ENCODE results near the gene SCGB1A1.

SCGB1A1 gene

GRCh38 chr11:62398011-62398994 is 20.5 kb upstream of the SCGB1A1 start:
- no peak for DNase-seq (ENCODE audit: low read depth)
- TF ChIP-seq, protein P1, sequence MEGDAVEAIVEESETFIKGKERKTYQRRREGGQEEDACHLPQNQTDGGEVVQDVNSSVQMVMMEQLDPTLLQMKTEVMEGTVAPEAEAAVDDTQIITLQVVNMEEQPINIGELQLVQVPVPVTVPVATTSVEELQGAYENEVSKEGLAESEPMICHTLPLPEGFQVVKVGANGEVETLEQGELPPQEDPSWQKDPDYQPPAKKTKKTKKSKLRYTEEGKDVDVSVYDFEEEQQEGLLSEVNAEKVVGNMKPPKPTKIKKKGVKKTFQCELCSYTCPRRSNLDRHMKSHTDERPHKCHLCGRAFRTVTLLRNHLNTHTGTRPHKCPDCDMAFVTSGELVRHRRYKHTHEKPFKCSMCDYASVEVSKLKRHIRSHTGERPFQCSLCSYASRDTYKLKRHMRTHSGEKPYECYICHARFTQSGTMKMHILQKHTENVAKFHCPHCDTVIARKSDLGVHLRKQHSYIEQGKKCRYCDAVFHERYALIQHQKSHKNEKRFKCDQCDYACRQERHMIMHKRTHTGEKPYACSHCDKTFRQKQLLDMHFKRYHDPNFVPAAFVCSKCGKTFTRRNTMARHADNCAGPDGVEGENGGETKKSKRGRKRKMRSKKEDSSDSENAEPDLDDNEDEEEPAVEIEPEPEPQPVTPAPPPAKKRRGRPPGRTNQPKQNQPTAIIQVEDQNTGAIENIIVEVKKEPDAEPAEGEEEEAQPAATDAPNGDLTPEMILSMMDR (IDR thresholded peaks at IDR 0.05; ENCODE audit: low read depth, low read length, missing control alignments), result no peak
- in situ Hi-C loops (cut with HindIII; ENCODE audit: low sequenced_read_pairs), result no loop called here
- no peak overlapping the region for H3K4me3 ChIP-seq (ENCODE audit: low read depth, low read length)

- DNase-seq (ENCODE audit: low read depth), result no peak
- H3K4me3 ChIP-seq (ENCODE audit: low read depth, low read length), result no peak overlapping the region
- in situ Hi-C loops (cut with HindIII; ENCODE audit: low sequenced_read_pairs), result no loop called here
- TF ChIP-seq, protein P1 (IDR thresholded peaks at IDR 0.05; ENCODE audit: low read depth, low read length, missing control alignments), result no peak
These were observed 19.5 kb upstream of the SCGB1A1 start for GRCh38 chr11:62399172-62399877.

DNA sequence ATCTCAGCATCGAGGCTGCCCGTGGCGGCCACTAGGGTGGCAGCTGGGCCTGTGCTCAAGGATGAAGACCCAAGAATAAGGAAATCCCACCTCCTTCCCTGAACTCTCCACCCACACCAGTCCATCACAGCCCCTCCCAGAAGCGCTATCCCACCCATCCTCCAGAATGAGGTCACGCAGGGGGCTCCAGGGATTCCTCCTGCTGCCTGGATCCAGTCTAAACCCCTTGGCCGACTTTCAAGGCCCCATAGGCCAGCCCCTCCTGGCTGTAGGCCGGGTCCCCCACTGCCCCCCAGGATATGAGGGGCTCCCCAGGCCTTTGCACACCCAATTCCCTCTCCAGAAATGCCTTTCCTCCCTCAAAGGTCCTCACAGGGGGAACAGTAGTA is 19.0 kb upstream of the SCGB1A1 start:
- no peak overlapping the region for H3K4me3 ChIP-seq (ENCODE audit: low read depth, low read length)
- TF ChIP-seq, protein P1 (IDR thresholded peaks at IDR 0.05; ENCODE audit: low read depth, low read length, missing control alignments), result no peak
- in situ Hi-C loops (cut with HindIII; ENCODE audit: low sequenced_read_pairs), result no loop called here
- DNase-seq (ENCODE audit: low read depth), result no peak

DNA sequence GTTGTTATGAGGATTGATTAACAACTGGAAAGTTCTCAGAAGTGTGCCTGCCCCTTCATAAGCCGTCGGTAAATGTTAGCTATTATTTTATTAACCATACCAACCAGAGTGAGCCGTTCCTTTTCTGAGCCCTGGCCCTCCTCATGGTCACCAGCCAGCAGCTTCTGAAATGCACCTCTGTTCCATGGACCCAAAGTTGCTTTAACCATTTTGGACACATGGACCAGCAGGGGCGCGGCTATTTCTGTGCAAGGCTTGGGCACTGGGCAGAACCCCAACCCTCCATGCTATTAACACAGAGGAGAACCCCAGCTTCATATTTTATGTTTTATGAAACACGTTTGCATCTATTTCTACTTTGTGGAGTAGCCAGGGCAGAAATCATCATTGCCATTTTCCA is 18.6 kb upstream of the SCGB1A1 start:
- H3K4me3 ChIP-seq (ENCODE audit: low read depth, low read length), result no peak overlapping the region
- no peak for DNase-seq (ENCODE audit: low read depth)

GRCh38 chr11:62400760-62401159 is 18.1 kb upstream of the SCGB1A1 start:
- TF ChIP-seq, protein P1 (IDR thresholded peaks at IDR 0.05; ENCODE audit: low read depth, low read length, missing control alignments), result no peak
- peak; percentile 74 for DNase-seq (ENCODE audit: low read depth)
- H3K4me3 ChIP-seq (ENCODE audit: low read depth, low read length), result no peak overlapping the region
- in situ Hi-C loops (cut with HindIII; ENCODE audit: low sequenced_read_pairs), result no loop called here

More for the DNA sequence above, 18.6 kb upstream of the SCGB1A1 start:
- in situ Hi-C loops (cut with HindIII; ENCODE audit: low sequenced_read_pairs), result no loop called here
- TF ChIP-seq, protein P1 (IDR thresholded peaks at IDR 0.05; ENCODE audit: low read depth, low read length, missing control alignments), result no peak

GRCh38 chr11:62401356-62401755 is 17.5 kb upstream of the SCGB1A1 start:
- no peak for DNase-seq (ENCODE audit: low read depth)
- no peak overlapping the region for H3K4me3 ChIP-seq (ENCODE audit: low read depth, low read length)
- TF ChIP-seq, protein P1 (IDR thresholded peaks at IDR 0.05; ENCODE audit: low read depth, low read length, missing control alignments), result no peak
- in situ Hi-C loops (cut with HindIII; ENCODE audit: low sequenced_read_pairs), result no loop called here
